Caki2 (cell line): Measurements from ENCODE around the gene CLNK. TPM values are rescaled to one million over a fixed set of nuclear protein-coding genes. Genes with fewer than 3 reads are reported as not detected.

Source experiments
- DNase-seq: peaks from one replicate; pipeline ENCODE4 v3.0.0-alpha.2; 2015; ENCODE audit warnings: low read depth
- in situ Hi-C: cut with HindIII; loops from 2 replicates; pipeline ENCODE4 v1.10.0; 2016; ENCODE audit warnings: low sequenced_read_pairs, low pct_unique_long_range_greater_than_20kb, mixed read lengths
- total RNA-seq: library from RNA; depleted of rRNA; stranded (reverse); fragments of >200 nt; shearing (Covaris generic); gene quantifications from 2 replicates; pipeline ENCODE4 v1.2.3, GENCODE V29; 2014; ENCODE audit warnings: low replicate concordance

CLNK gene
- total RNA-seq, 1 experiment from 2014 or later, result not detected

DNA sequence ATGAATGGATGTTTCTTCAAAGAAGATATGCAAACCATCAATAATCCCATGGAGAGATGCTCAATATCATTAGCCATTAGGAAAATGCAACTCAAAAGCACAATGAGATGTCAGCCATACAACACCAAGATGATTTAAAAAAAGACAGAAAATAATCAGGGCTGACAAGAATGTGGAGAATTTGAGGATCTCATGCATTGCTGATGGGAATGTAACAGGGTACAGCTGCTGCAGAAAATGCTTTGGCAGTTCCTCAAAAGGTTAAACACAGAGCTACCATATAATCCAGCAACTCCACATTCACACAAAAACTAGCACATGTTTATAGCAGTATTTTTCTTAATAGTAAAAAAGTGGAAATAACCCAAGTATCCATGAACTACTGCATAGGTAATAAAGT is 116.8 kb downstream of the CLNK start:
- in situ Hi-C loops, result no loop called here

DNA sequence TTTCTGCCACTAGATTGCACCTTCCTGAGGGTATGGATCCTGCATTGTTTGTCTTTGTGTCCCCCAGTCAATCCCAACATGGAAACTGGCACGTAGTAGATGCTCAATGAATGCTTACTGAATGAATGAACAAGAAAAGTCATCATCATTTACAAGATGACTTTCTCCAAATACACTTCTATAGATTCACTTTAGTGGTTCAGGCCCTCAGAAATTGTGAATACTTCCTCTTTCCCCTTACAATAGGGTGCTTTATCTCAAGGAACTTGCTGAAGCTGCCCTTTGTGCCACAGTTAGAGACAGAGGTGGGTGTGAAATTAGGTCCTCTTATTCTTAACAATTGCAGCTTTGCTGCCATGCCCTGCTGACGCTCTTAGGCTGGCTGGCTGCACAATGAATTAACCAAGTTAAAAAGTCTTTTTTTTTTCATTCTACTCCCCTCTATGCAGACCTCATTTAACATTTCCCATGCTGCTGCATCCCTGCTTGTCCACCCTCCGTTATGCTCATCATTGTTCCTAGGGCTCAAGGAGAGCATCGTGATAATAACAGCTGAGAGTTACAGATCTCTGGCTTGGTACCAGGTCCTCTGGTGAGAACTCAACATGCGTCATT is 119.3 kb downstream of the CLNK start:
- in situ Hi-C loops, result no loop called here
- DNase-seq, result no peak

More for the DNA sequence above, 116.8 kb downstream of the CLNK start:
- no peak for DNase-seq

DNA sequence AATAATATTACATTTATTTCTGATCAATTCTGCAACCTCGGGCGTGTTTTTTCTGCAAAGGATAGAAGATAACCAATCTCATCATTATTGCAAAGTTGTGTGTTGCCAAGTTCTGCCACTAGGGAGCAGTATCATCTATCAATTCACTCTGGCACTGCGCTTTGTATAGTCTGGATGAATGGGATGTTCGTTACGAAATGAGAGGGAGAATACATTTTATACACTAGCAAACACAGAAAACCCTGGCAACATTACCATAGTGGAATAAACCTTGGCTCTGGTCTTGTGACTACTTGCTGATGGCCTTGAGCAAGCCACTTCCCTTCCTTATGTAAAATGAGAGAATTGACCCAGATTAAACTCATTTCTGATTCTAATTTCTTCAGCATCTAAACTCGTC is 129.9 kb downstream of the CLNK start:
- in situ Hi-C loops, result no loop called here
- peak; percentile 30 for DNase-seq

DNA sequence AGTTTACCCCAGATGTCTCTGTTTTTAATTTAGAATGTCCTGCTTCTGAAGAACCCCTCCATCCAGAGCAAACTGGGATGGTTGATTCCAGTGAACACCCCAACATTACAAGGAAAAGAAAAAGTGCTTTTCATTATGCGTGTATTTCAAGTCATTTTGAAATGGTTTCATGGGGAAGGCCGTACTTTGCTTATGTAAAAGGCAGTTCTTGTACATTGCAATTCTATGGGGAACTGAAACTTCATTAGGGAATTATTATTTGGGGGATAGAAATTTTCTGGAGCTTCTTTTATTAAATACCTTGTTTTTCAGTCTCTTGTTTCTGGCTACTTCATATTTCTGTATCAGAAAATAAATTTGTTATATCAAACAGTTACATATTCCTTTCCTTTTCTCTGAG is 130.4 kb downstream of the CLNK start:
- in situ Hi-C loops, result no loop called here
- DNase-seq, result no peak

- no peak for DNase-seq
- in situ Hi-C loops, result no loop called here
Measured at GRCh38 chr4:10552591-10553280, 131.8 kb downstream of the CLNK start.

DNA sequence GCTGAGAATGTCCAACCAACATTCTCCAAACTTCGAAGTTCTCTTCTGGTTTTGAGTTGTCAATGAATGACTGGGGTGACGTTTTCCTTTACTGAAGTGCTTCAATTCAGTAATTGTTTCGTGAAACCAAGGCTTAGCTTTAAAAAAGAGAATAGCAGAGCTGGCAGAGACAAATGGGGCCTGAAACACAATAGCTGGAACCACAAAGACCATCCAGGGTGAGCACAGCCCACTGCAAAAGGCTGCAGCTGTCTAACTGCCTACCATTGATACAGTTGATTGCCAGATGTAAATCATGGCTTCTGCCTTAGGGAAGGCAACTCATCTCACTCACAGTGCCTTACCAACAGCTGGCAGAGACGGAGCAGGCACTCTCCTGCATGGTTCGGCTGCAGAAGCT is 148.7 kb downstream of the CLNK start:
- in situ Hi-C loops, result loop anchor here (25.0 kb wide), 1 partner anchor 374 kb away; no protein-coding TSS in a partner anchor

DNA sequence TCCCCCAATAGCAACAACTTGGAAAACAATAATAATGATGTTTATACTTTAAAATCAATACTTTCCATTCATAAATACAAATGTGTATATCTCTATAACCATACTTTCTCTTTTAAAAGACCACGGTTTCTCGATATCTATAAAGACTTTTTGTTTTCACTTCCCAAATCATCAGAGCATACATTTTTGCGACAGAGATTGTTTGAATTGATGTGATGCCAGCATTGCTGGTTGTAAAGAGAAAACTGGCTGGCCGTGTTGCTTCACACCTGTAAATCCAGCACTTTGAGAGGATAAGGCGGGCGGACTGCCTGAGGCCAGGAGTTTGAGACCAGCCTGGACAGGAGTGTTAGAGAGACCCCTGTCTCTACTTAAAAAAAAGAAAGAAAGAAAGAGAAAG is 149.7 kb downstream of the CLNK start:
- in situ Hi-C loops, result loop anchor here (25.0 kb wide), 1 partner anchor 373 kb away; no protein-coding TSS in a partner anchor

More for the DNA sequence above, 148.7 kb downstream of the CLNK start:
- DNase-seq, result no peak

DNA sequence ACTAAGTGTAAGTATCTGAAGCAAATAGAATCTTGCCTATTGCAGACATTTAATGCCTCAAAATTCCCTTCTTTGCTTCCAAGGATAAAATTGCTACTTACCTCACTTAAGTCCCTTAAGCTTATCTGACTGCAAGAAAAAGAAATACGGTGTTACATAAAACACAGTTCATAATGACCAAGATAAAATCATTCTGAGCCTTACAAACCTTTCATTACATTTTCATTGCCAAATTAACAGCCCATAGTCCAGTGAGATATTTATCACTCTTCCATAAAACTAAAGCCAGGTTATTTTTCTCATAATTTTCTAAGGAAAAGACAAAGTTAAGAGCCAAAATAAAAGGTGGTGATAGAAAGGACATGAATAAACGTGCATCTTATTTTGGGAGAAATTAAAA is 152.4 kb downstream of the CLNK start:
- DNase-seq, result no peak
- in situ Hi-C loops, result loop anchor here (25.0 kb wide), 1 partner anchor 370 kb away; no protein-coding TSS in a partner anchor

More for the DNA sequence above, 149.7 kb downstream of the CLNK start:
- no peak for DNase-seq

DNA sequence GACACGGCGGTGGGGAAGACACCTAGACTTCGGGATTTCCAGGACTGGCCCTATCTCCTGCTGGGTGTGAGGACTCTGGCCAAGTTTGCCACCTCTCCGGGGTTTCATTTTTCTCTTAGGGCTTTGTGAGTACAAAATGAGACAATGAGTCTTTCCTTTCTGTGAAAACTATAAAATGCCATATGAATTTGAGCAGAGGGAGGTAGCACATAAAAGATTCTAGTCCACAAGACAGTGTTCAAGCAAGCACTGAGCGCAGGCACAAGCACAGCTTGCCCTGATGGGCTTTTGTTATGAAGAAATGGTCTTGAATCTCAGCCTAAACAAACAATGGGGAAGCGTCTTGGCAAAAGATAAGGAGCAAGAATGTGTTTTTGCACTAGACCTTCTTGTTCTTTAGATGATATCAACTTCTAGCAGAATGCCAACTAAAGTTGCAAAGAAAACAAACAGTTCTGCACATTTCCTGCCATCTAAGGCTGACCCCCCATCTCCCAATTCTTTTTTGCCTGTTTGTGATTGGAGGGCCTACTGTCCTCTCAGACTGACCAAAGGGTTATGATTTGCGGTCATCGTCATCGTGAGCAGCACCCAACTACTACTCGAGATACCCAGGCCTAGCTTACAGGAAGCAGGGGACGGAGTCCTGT is 154.3 kb downstream of the CLNK start:
- no peak for DNase-seq
- in situ Hi-C loops, result loop anchor here (25.0 kb wide), 1 partner anchor 368 kb away; no protein-coding TSS in a partner anchor

DNA sequence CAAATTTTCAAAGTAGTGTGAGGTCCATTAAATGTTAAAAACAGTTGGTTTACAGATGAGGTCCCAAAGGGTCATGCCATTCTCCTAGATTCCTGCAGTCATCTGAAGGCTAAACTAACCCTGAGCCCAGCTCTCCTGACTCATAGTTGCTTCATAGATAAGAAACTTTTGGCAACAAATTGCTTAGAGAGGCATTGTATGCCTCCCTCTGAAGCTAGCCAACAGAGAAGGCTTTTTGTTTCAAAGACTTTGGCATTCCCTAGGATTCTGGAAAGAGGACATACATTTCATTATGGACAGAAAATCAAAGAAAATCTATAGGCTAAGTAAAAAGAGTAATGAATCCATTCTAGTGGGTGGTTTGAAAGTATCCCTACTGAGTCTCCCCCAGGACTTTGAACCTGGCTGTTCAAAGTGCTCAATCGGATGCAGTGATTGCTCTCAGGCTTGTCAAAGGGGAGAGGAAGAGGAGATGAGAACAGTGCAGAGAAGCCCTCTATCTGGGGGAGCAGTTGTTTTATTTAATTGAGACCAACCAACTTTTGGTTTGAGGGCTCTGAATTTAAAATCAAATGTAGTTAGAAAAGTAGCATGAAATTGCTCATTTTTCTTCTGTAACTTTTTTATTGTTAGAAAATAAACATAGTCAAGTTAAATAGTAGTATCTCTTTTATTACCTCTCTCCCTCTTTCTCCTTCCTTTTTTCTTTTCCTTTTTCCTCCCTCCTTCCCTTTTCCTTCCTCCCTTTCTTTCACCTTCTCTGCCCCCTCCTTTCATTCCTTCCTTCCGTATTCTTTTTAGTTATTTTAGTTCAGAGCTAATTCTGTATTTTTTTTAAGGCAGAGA is 155.1 kb downstream of the CLNK start:
- in situ Hi-C loops, result loop anchor here (25.0 kb wide), 1 partner anchor 367 kb away; no protein-coding TSS in a partner anchor
- no peak for DNase-seq

DNA sequence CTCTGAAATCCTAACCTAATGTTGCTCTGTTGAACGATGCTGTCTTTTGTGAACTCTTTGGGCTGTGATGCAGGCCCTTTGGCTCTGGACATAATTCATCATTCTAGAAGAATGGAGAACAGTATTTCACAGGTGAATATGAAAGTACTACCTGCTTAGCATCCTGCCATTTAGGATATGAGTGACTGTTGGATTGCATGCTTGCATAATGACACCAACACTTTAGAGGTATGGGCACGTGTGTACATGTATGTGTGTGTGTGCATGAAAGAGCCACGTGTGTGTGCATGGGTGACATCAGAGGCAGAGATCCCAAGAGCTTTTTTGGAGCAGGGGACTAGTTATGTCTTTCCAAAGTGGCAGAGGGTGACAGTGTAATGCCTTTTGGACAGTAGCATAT is 157.1 kb downstream of the CLNK start:
- in situ Hi-C loops, result loop anchor here (25.0 kb wide), 1 partner anchor 365 kb away; no protein-coding TSS in a partner anchor
- DNase-seq, result no peak

DNA sequence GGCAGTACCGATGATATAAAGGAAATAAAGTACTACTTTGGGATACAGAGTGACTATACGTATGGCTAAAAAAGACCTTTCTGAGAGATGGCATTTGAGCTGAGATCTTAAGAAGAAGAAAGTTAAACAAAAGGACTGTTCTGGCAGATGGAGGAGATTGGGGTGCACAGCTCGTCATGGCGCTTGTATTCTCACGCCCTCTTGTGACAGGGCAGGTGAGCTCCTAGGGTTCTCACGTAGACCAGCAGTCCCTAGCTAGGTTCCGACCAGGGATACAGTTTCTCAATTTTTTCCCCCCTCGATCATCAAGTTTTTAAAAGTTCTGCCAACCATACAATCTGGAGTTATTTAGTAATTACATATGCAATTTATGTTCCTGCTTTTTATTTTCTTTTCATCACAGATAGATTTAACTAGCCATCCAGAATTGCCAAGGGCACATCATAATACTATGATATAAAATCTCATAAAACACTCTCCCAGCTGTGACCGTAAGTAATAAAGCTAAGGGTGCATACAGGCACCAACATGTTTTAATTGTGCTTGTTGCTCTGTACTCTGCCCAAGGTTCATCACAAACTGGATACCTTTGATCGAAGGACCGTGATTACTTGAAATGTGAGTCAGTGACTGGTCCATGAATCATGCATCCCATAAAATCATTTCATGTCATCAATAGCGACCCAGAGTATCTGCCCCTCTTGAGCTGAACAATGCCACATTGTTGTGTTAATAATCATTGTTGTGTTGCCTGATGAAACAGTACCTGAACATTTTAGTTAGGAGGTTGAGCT is 157.9 kb downstream of the CLNK start:
- in situ Hi-C loops, result loop anchor here (25.0 kb wide), 1 partner anchor 364 kb away; no protein-coding TSS in a partner anchor
- DNase-seq, result no peak

DNA sequence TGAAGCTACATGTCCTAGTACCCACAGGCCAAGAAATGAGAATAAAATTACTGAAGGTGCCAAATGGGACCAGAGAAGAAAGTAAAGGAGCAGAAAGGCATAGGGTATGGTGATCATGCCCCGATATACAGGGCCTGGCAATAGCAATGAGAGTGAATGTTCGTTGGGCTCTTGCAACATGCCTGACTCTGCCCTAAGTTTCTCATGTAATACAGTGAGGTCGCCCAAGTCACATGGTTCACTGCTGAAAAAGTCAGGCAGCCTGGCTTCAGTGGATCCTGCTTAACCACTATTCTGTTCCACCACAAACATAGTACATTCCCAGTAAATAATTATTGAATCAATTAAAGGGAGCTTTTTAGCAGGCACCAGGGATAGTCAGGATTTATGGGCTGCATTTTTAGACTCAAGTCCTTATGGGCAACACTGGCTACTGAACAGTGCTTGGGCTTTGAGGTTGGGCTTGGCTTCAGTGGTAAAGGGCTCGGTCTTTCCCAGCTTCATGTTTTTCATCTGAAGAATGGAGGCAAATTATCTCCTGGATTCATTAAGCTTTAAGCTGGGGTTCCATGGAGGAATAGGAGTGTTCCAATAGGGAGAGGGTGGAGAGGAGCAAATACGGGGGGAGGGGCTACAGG is 160.3 kb downstream of the CLNK start:
- in situ Hi-C loops, result no loop called here
- no peak for DNase-seq

DNA sequence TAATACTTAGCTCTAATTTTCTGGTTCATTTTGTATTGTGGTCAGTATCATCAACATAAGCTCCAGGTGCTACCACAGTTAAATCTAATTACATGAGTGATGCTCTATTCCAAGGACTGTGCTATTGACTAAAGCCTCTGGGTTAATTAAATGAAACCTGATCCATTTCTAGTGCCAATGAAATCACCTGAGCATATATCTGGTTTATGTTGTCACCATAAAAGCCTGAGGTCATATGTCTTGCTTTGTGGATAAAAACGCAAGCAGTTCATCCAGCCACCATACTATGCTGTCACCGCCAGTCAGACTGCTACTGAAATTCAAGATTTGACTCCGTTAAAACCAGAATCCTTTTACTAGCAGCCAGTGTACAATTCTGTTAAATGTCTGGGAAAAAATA is 163.1 kb downstream of the CLNK start:
- in situ Hi-C loops, result no loop called here
- no peak for DNase-seq

- in situ Hi-C loops, result no loop called here
- DNase-seq, result no peak
Measured at GRCh38 chr4:10509733-10510132, 174.8 kb downstream of the CLNK start.

- DNase-seq, result no peak
- in situ Hi-C loops, result no loop called here
Measured at GRCh38 chr4:10506077-10506476, 178.5 kb downstream of the CLNK start.

DNA sequence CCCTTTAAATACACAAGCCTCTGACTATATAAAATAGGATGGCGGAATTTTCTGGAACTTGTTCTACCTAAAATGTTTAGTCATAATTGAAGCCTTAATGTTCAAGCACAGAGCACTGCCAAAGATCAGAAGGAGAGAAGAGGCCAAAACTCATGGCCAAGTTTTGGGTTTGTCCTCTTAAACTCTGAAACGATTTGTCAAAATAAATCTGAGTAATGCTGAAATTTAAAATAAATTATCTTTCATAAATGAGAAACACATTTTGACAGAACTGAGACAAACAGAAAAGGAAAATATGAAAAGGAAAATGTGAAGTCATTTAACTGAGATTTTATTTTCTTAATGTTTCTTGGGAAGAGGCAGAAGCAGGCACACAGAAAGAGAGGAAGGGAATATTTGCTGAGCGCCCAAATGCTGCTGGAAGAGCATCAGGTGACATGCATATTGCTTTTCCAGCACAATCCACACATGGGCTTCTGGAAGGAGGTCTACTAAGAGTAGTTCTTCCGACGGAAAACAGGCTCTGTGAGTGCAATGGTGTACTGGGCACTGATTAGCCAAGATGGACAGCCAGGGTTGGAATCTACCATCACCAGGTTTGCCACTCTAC is 179.9 kb downstream of the CLNK start:
- no peak for DNase-seq
- in situ Hi-C loops, result no loop called here
